Keratinocyte (primary cell): ENCODE measurements around the gene DCPS. TPM values are rescaled to one million over a fixed set of nuclear protein-coding genes. Genes with fewer than 3 reads are reported as not detected.

ENCODE experiments used
- DNase-seq: peaks from one replicate; pipeline ENCODE4 v3.0.0-alpha.2; 2011; ENCODE audit warnings: low read depth, missing footprints, low spot score
- FAIRE-seq: peaks from 2 replicates; lab custom pipeline; 2011; peaks lifted over from hg19 to GRCh38; lab: Jason Lieb, UNC
- H2AFZ ChIP-seq: 2 replicates; pipeline ENCODE4 v1.6.0; 2012; ENCODE audit warnings: low read length, control low read depth, inconsistent platforms; ENCODE audit not compliant: control insufficient read depth
- H3K27ac ChIP-seq: 2 replicates; pipeline ENCODE4 v1.5.1; 2011; ENCODE audit warnings: low read length; ENCODE audit not compliant: control insufficient read depth, insufficient read depth
- H3K27me3 ChIP-seq: 3 replicates; pipeline ENCODE4 v1.6.0; 2011; ENCODE audit warnings: low read length; ENCODE audit not compliant: control insufficient read depth, insufficient read depth; ENCODE audit errors: extremely low read depth
- H3K36me3 ChIP-seq, 2 experiments: 2 replicates in 1 of 2; 3 replicates in 1 of 2; pipeline ENCODE4 v1.5.1; 2011; ENCODE audit warnings: low read length in 2 of 2, mild to moderate bottlenecking in 1 of 2; ENCODE audit not compliant: control insufficient read depth in 2 of 2, insufficient read depth in 2 of 2; ENCODE audit errors: extremely low read depth in 1 of 2
- H3K4me1 ChIP-seq: 3 replicates; pipeline ENCODE4 v1.5.1; 2011; ENCODE audit warnings: low read length; ENCODE audit not compliant: control insufficient read depth, insufficient read depth; ENCODE audit errors: extremely low read depth
- H3K4me2 ChIP-seq: 3 replicates; pipeline ENCODE4 v1.6.0; 2011; ENCODE audit warnings: low read depth, low read length; ENCODE audit not compliant: control insufficient read depth, insufficient read depth; ENCODE audit errors: extremely low read depth
- H3K4me3 ChIP-seq, 3 experiments: fragments of 200-600 bp in 1 of 3; sonication (generic) in 1 of 3; 2 replicates in 2 of 3; 3 replicates in 1 of 3; pipeline ENCODE4 v1.5.1; 2011 to 2016; ENCODE audit warnings: low read length in 3 of 3, mild to moderate bottlenecking in 3 of 3, control low read depth in 2 of 3, inconsistent platforms in 1 of 3, low read depth in 1 of 3, mixed read lengths in 1 of 3, mixed run types in 1 of 3, moderate library complexity in 1 of 3; ENCODE audit not compliant: control insufficient read depth in 2 of 3, insufficient read depth in 2 of 3; ENCODE audit errors: extremely low read depth in 1 of 3
- H3K79me2 ChIP-seq: 2 replicates; pipeline ENCODE4 v1.6.0; 2012; ENCODE audit warnings: low read length; ENCODE audit not compliant: control insufficient read depth, insufficient read depth
- H3K9ac ChIP-seq: 3 replicates; pipeline ENCODE4 v1.6.0; 2011; ENCODE audit warnings: low read length; ENCODE audit not compliant: control insufficient read depth, insufficient read depth; ENCODE audit errors: extremely low read depth
- H3K9me1 ChIP-seq: 3 replicates; pipeline ENCODE4 v1.6.0; 2011; ENCODE audit warnings: low read length; ENCODE audit not compliant: control insufficient read depth, insufficient read depth; ENCODE audit errors: extremely low read depth
- H3K9me3 ChIP-seq: 2 replicates; pipeline ENCODE4 v1.5.1; 2012; ENCODE audit warnings: low read depth, low read length; ENCODE audit not compliant: control insufficient read depth
- H4K20me1 ChIP-seq: 3 replicates; pipeline ENCODE4 v1.6.0; 2011; ENCODE audit warnings: low read length; ENCODE audit not compliant: control insufficient read depth, insufficient read depth; ENCODE audit errors: extremely low read depth
- CTCF ChIP-seq, 3 experiments: IDR thresholded peaks in 1 of 3; conservative IDR thresholded peaks in 1 of 3; optimal IDR thresholded peaks in 1 of 3; 2 replicates in 2 of 3; 3 replicates in 1 of 3; pipeline versions ENCODE3 to v1.5.1; 2011; ENCODE audit warnings: low read length in 3 of 3, mild to moderate bottlenecking in 3 of 3, moderate library complexity in 2 of 3, control low read depth in 1 of 3, inconsistent platforms in 1 of 3; ENCODE audit not compliant: insufficient read depth in 2 of 3; ENCODE audit errors: extremely low read depth in 1 of 3
- EZH2 ChIP-seq: IDR thresholded peaks from one replicate; pipeline ENCODE4 v1.6.1; 2012; ENCODE audit warnings: inconsistent platforms, mild to moderate bottlenecking, low read length, moderate library complexity
- dilution Hi-C: fragments of 300-500 bp; cut with MboI; formaldehyde crosslinking; loops from one replicate; pipeline ENCODE4 v1.7.0; 2020; ENCODE audit warnings: low sequenced_read_pairs; ENCODE audit not compliant: extremely low pct_ligation_motif_present
- polyA plus RNA-seq, 5 experiments: library from polyadenylated mRNA; depleted of rRNA in 3 of 5; stranded (reverse) in 3 of 5; stranded (forward) in 1 of 5; unstranded in 1 of 5; fragments of >200 nt; gene quantifications; 1 replicate in 1 of 5; 2 replicates in 3 of 5; 3 replicates in 1 of 5; pipeline versions ENCODE4 v1.2.1 to v1.2.3, GENCODE V29; 2011 to 2012; ENCODE audit warnings: missing spikeins in 2 of 5, low read depth in 1 of 5, low replicate concordance in 1 of 5

DCPS gene
- polyA plus RNA-seq, 1 donor (not counting 4 experiments of a cell fraction or from before 2014, with no cell fraction given) = 31.3 TPM

GRCh38 chr11:126277322-126277721, 26.5 kb upstream of the DCPS start:
- Histone ChIP-seq H2AFZ (no peak overlapping the region), H3K27me3 (no peaks in the 10 kb centered on the region), H4K20me1 (no peaks in the 10 kb centered on the region), H3K79me2 (no peaks in the 10 kb centered on the region), H3K36me3 (peaks cover 23 to 32% of the 10 kb centered on the region in 2 experiments), H3K9ac (no peak overlapping the region), H3K27ac (no peak overlapping the region), H3K4me3 (no peak overlapping the region), H3K4me1 (peaks cover 5% of the 10 kb centered on the region), H3K9me3 (no peaks in the 10 kb centered on the region), H3K4me2 (no peak overlapping the region), H3K9me1 (no peaks in the 10 kb centered on the region)
- dilution Hi-C loops = no loop called here
- TF ChIP-seq CTCF (optimal IDR thresholded peaks at IDR 0.05 in 1 of 3, IDR thresholded peaks at IDR 0.05 in 1 of 3, conservative IDR thresholded peaks at IDR 0.05 in 1 of 3; ENCODE audit: extremely low read depth in 1 of 3, insufficient read depth in 2 of 3, low read length in 3 of 3) (no peak), EZH2 (no peak)
- FAIRE-seq (no peak), DNase-seq (no peak)

- H3K4me1 ChIP-seq = peaks cover 9% of the 10 kb centered on the region
- peaks cover 23 to 32% of the 10 kb centered on the region in 2 experiments for H3K36me3 ChIP-seq
- H2AFZ ChIP-seq = no peak overlapping the region
- H3K27me3 ChIP-seq = no peaks in the 10 kb centered on the region
- H4K20me1 ChIP-seq = no peaks in the 10 kb centered on the region
- no peaks in the 10 kb centered on the region for H3K79me2 ChIP-seq
- H3K27ac ChIP-seq = no peak overlapping the region
- no peak for FAIRE-seq
- H3K9me3 ChIP-seq = no peaks in the 10 kb centered on the region
- no peak overlapping the region for H3K4me2 ChIP-seq
- H3K9ac ChIP-seq = no peak overlapping the region
- dilution Hi-C loops = no loop called here
- no peak for DNase-seq
- H3K4me3 ChIP-seq = no peak overlapping the region
- no peak for TF ChIP-seq EZH2
- TF ChIP-seq CTCF (optimal IDR thresholded peaks at IDR 0.05 in 1 of 3, IDR thresholded peaks at IDR 0.05 in 1 of 3, conservative IDR thresholded peaks at IDR 0.05 in 1 of 3; ENCODE audit: extremely low read depth in 1 of 3, insufficient read depth in 2 of 3, low read length in 3 of 3) = no peak
- H3K9me1 ChIP-seq = no peaks in the 10 kb centered on the region
Observed at GRCh38 chr11:126277780-126278179, 26.1 kb upstream of the DCPS start.
